22Rv1 (cell line): ENCODE data around the gene LAT.

Experiments used
- ZFX ChIP-seq: fragments of 450-650 bp; IDR thresholded peaks from 2 replicates; pipeline ENCODE4 v1.6.1; 2017; ENCODE audit warnings: antibody characterized with exemption, borderline replicate concordance
- TF ChIP-seq, protein P1 (sequence below): fragments of 450-650 bp; IDR thresholded peaks from 2 replicates; pipeline ENCODE4 v1.5.1; 2017; ENCODE audit warnings: mild to moderate bottlenecking

DNA sequence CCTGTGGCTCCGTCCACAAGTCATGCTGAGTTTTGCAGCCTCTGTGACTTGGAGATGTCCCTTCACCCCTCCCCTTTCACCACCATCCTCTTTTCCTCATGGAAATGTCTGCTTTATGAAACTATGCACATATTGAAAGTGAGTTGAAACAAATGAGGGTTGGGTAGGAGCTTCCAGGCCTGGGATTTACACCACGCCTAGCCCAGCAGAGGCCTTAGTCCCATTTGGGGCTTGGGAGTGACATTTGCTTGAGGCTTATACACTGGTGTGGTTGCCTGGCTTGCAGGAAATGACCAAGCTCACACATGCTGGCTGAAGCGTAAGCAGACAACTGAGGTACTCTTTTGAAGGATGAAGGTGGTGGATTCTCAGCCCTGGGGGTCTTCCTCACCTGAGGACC, 20.8 kb upstream of the LAT start:
- TF ChIP-seq, protein P1, sequence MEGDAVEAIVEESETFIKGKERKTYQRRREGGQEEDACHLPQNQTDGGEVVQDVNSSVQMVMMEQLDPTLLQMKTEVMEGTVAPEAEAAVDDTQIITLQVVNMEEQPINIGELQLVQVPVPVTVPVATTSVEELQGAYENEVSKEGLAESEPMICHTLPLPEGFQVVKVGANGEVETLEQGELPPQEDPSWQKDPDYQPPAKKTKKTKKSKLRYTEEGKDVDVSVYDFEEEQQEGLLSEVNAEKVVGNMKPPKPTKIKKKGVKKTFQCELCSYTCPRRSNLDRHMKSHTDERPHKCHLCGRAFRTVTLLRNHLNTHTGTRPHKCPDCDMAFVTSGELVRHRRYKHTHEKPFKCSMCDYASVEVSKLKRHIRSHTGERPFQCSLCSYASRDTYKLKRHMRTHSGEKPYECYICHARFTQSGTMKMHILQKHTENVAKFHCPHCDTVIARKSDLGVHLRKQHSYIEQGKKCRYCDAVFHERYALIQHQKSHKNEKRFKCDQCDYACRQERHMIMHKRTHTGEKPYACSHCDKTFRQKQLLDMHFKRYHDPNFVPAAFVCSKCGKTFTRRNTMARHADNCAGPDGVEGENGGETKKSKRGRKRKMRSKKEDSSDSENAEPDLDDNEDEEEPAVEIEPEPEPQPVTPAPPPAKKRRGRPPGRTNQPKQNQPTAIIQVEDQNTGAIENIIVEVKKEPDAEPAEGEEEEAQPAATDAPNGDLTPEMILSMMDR = no peak
- TF ChIP-seq ZFX = no peak
